H9 (cell line): ENCODE data around the gene WNT9A. TPM values are rescaled to one million over a fixed set of nuclear protein-coding genes. Genes with fewer than 3 reads are reported as not detected.

Experiments
- DNase-seq: peaks from one replicate; pipeline ENCODE4 v3.0.0-alpha.2; 2017
- H2AFZ ChIP-seq: one replicate; pipeline ENCODE4 v1.6.1; 2013; ENCODE audit warnings: mild to moderate bottlenecking, low read length, control low read depth, moderate library complexity
- H2AK5ac ChIP-seq: 2 replicates; pipeline ENCODE4 v1.6.1; 2013; ENCODE audit warnings: low read length, control low read depth, mixed read lengths; ENCODE audit not compliant: insufficient read length
- H2BK120ac ChIP-seq: one replicate; pipeline ENCODE4 v1.6.1; 2013; ENCODE audit warnings: low read depth, mild to moderate bottlenecking, low read length, control low read depth, inconsistent platforms; ENCODE audit not compliant: poor library complexity, severe bottlenecking
- H2BK12ac ChIP-seq: 2 replicates; pipeline ENCODE4 v1.6.1; 2013; ENCODE audit warnings: low read length, control low read depth, mixed read lengths, low read depth; ENCODE audit not compliant: insufficient read length
- H2BK15ac ChIP-seq: 2 replicates; pipeline ENCODE4 v1.6.1; 2013; ENCODE audit warnings: low read depth, low read length, control low read depth
- H2BK20ac ChIP-seq: one replicate; pipeline ENCODE4 v1.6.1; 2013; ENCODE audit warnings: low read depth, mild to moderate bottlenecking, low read length, control low read depth, inconsistent platforms; ENCODE audit not compliant: poor library complexity, severe bottlenecking
- H2BK5ac ChIP-seq: 2 replicates; pipeline ENCODE4 v1.6.1; 2013; ENCODE audit warnings: low read length, control low read depth, mixed read lengths; ENCODE audit not compliant: insufficient read length
- H3K14ac ChIP-seq: 2 replicates; pipeline ENCODE4 v1.6.1; 2013; ENCODE audit warnings: low read length, control low read depth; ENCODE audit not compliant: insufficient read depth
- H3K18ac ChIP-seq: 2 replicates; pipeline ENCODE4 v1.6.1; 2013; ENCODE audit warnings: low read depth, mild to moderate bottlenecking, mixed read lengths, low read length, control low read depth; ENCODE audit not compliant: insufficient read length
- H3K23ac ChIP-seq: 2 replicates; pipeline ENCODE4 v1.6.1; 2013; ENCODE audit warnings: low read length, control low read depth, mixed read lengths, low read depth; ENCODE audit not compliant: insufficient read length
- H3K23me2 ChIP-seq: 2 replicates; pipeline ENCODE4 v1.6.1; 2013; ENCODE audit warnings: low read depth, mild to moderate bottlenecking, mixed read lengths, low read length, control low read depth; ENCODE audit not compliant: insufficient read length, poor library complexity, severe bottlenecking
- H3K27ac ChIP-seq: 2 replicates; pipeline ENCODE4 v1.5.1; 2013; ENCODE audit warnings: low read length, control low read depth, mixed read lengths, low read depth; ENCODE audit not compliant: insufficient read length
- H3K27me3 ChIP-seq: 2 replicates; pipeline ENCODE4 v1.6.1; 2013; ENCODE audit warnings: low read length, control low read depth, inconsistent platforms; ENCODE audit not compliant: insufficient read depth
- H3K4ac ChIP-seq: 2 replicates; pipeline ENCODE4 v1.6.1; 2013; ENCODE audit warnings: low read depth, mild to moderate bottlenecking, control low read depth, inconsistent platforms, low read length, moderate library complexity
- H3K4me1 ChIP-seq: 2 replicates; pipeline ENCODE4 v1.6.1; 2013; ENCODE audit warnings: low read length, control low read depth, inconsistent platforms; ENCODE audit not compliant: insufficient read depth
- H3K4me2 ChIP-seq: 2 replicates; pipeline ENCODE4 v1.6.1; 2013; ENCODE audit warnings: low read length, control low read depth, mixed read lengths; ENCODE audit not compliant: insufficient read length, insufficient read depth
- H3K56ac ChIP-seq: 2 replicates; pipeline ENCODE4 v1.6.1; 2013; ENCODE audit warnings: low read depth, mild to moderate bottlenecking, mixed read lengths, low read length, control low read depth; ENCODE audit not compliant: insufficient read length
- H3K79me1 ChIP-seq: 2 replicates; pipeline ENCODE4 v1.6.1; 2013; ENCODE audit warnings: low read depth, mild to moderate bottlenecking, moderate library complexity, low read length, control low read depth, inconsistent platforms; ENCODE audit not compliant: insufficient read depth, poor library complexity, severe bottlenecking
- H3K79me2 ChIP-seq: 2 replicates; pipeline ENCODE4 v1.6.1; 2013; ENCODE audit warnings: low read length, control low read depth, inconsistent platforms; ENCODE audit not compliant: insufficient read depth
- H3K9ac ChIP-seq: 2 replicates; pipeline ENCODE4 v1.6.1; 2013; ENCODE audit warnings: low read length, control low read depth, mixed read lengths; ENCODE audit not compliant: insufficient read length; ENCODE audit errors: extremely low read depth
- H3K9me3 ChIP-seq: one replicate; pipeline ENCODE4 v1.6.1; 2013; ENCODE audit warnings: low read depth, low read length, inconsistent platforms; ENCODE audit not compliant: control insufficient read depth
- H3T11ph ChIP-seq: one replicate; pipeline ENCODE4 v1.6.1; 2013; ENCODE audit warnings: mild to moderate bottlenecking, low read length, control low read depth, inconsistent platforms
- H4K20me1 ChIP-seq: one replicate; pipeline ENCODE4 v1.6.1; 2013; ENCODE audit not compliant: control insufficient read depth, insufficient read length, insufficient read depth
- H4K5ac ChIP-seq: 2 replicates; pipeline ENCODE4 v1.6.1; 2013; ENCODE audit warnings: low read depth, mild to moderate bottlenecking, mixed read lengths, low read length, control low read depth; ENCODE audit not compliant: insufficient read length
- H4K8ac ChIP-seq: replicated peaks from 2 replicates; pipeline ENCODE4 v1.6.1; 2013; ENCODE audit warnings: low read length, control low read depth, mixed read lengths, low read depth; ENCODE audit not compliant: insufficient read length
- H4K91ac ChIP-seq: 2 replicates; pipeline ENCODE4 v1.6.1; 2013; ENCODE audit warnings: low read depth, mild to moderate bottlenecking, moderate library complexity, mixed read lengths, low read length, control low read depth; ENCODE audit not compliant: insufficient read length
- H3K27ac Mint-ChIP-seq, 3 experiments: 2 replicates in 2 of 3; 3 replicates in 1 of 3; pipeline ENCODE4 v1.8.0; 2020 to 2021; ENCODE audit warnings: mixed read lengths in 3 of 3, mild to moderate bottlenecking in 1 of 3, moderate library complexity in 1 of 3
- H3K27me3 Mint-ChIP-seq: 2 replicates; pipeline ENCODE4 v1.8.0; 2021; ENCODE audit warnings: low read depth, mild to moderate bottlenecking, moderate library complexity, mixed read lengths
- H3K36me3 Mint-ChIP-seq, 3 experiments: 2 replicates in 2 of 3; 3 replicates in 1 of 3; pipeline ENCODE4 v1.8.0; 2020 to 2021; ENCODE audit warnings: low read depth in 3 of 3, mixed read lengths in 3 of 3; ENCODE audit not compliant: insufficient read depth in 1 of 3
- H3K4me1 Mint-ChIP-seq, 2 experiments: 2 replicates each; pipeline ENCODE4 v1.8.0; 2020; ENCODE audit warnings: mixed read lengths in 2 of 2
- H3K4me3 Mint-ChIP-seq, 2 experiments: 2 replicates in 1 of 2; 3 replicates in 1 of 2; pipeline ENCODE4 v1.8.0; 2020 to 2021; ENCODE audit warnings: mild to moderate bottlenecking in 2 of 2, mixed read lengths in 2 of 2, moderate library complexity in 1 of 2
- H3K9me3 Mint-ChIP-seq, 2 experiments: 2 replicates in 1 of 2; 3 replicates in 1 of 2; pipeline ENCODE4 v1.8.0; 2020; ENCODE audit warnings: mild to moderate bottlenecking in 2 of 2, mixed read lengths in 2 of 2, moderate library complexity in 1 of 2
- CTCF ChIP-seq: fragments of 200-600 bp; sonication (generic); conservative IDR thresholded peaks from 3 replicates; pipeline ENCODE4 v1.8.0; 2021; ENCODE audit warnings: antibody characterized with exemption, mild to moderate bottlenecking
- WGBS: extraction: QIAGEN DNeasy Blood & Tissue Kit; methylation state at CpG from one replicate; pipeline ENCODE4 v1.1.7; 2013; ENCODE audit warnings: missing lambda C conversion rate, low lambda C conversion rate, mixed read lengths; ENCODE audit not compliant: insufficient read length; ENCODE audit errors: extremely low coverage; 5-methylcytosine and 5-hydroxymethylcytosine counted together
- total RNA-seq: library from RNA; stranded (reverse); gene quantifications from 2 replicates; pipeline ENCODE4 v1.2.1, GENCODE V29; 2021

Gene WNT9A
- total RNA-seq, 1 experiment from 2014 or later: 0.77 TPM

- H2BK120ac ChIP-seq: no peak overlapping the region
- no peak overlapping the region for H2BK5ac ChIP-seq
- no peak overlapping the region for H3K14ac ChIP-seq
- peaks cover 0 to 4% (median 0%) of the 10 kb centered on the region in 3 experiments; a peak in 1 of 7 replicates for H3K36me3 Mint-ChIP-seq
- no peak overlapping the region for H3K27ac Mint-ChIP-seq
- H2AFZ ChIP-seq: no peak overlapping the region
- no peak overlapping the region for H2BK12ac ChIP-seq
- H4K8ac ChIP-seq: no peak overlapping the region
- no peak overlapping the region for H3T11ph ChIP-seq
- no peak overlapping the region for H3K4me3 Mint-ChIP-seq
- no peak overlapping the region for H3K4me2 ChIP-seq
- WGBS: no CpG with 5 or more reads among the region's 5 CpGs
- H2BK20ac ChIP-seq: no peak overlapping the region
- no peaks in the 10 kb centered on the region for H3K79me2 ChIP-seq
- no peak for DNase-seq
- no peak overlapping the region for H4K5ac ChIP-seq
- H2AK5ac ChIP-seq: no peak overlapping the region
- H4K91ac ChIP-seq: no peak overlapping the region
- no peaks in the 10 kb centered on the region for H3K4me1 ChIP-seq
- no peaks in the 10 kb centered on the region for H3K23me2 ChIP-seq
- H3K27ac ChIP-seq: no peak overlapping the region
- no peaks in the 10 kb centered on the region for H3K79me1 ChIP-seq
- H3K56ac ChIP-seq: no peak overlapping the region
- no peak overlapping the region for H3K23ac ChIP-seq
- H2BK15ac ChIP-seq: no peak overlapping the region
- no peaks in the 10 kb centered on the region for H4K20me1 ChIP-seq
- no peak for TF ChIP-seq CTCF
- H3K27me3 Mint-ChIP-seq: peaks cover 34% of the 10 kb centered on the region
- H3K9me3 ChIP-seq: no peaks in the 10 kb centered on the region
- no peak overlapping the region for H3K18ac ChIP-seq
- no peak overlapping the region for H3K9ac ChIP-seq
- no peaks in the 10 kb centered on the region for H3K27me3 ChIP-seq
- no peak overlapping the region for H3K4ac ChIP-seq
- H3K9me3 Mint-ChIP-seq: peaks cover 8 to 17% of the 10 kb centered on the region in 2 experiments; a peak in 4 of 5 replicates
- H3K4me1 Mint-ChIP-seq: 0 out of 4 replicates have a peak, but pooled peaks cover 0 to 3% of the 10 kb centered on the region in 2 experiments
Observed at GRCh38 chr1:227869851-227870305, 77.9 kb downstream of the WNT9A start.
